ENCODE measurements around the gene KCNJ10. TPM values are rescaled to one million over a fixed set of nuclear protein-coding genes. Genes with fewer than 3 reads are reported as not detected.

The KCNJ10 gene
- total and polyA plus RNA-seq, 2 donors (not counting 3 experiments of a cell fraction or from before 2014, with no cell fraction given): not detected

GRCh38 chr1:159970932-159971342 is 99.0 kb downstream of the KCNJ10 start:
- H3K36me3 ChIP-seq (ENCODE audit: control insufficient read depth in 2 of 2, extremely low read depth in 1 of 2, insufficient read depth in 2 of 2, low read length in 2 of 2): no peaks in the 10 kb centered on the region
- no peaks in the 10 kb centered on the region for H3K9me3 ChIP-seq (replicated peaks; ENCODE audit: control insufficient read depth, insufficient read depth, low read length)
- no peak overlapping the region for H3K4me3 ChIP-seq (replicated peaks in 1 of 3; ENCODE audit: insufficient read depth in 1 of 3, low read depth in 1 of 3, low read length in 3 of 3)
- no peaks in the 10 kb centered on the region for H3K4me1 ChIP-seq (ENCODE audit: control insufficient read depth, extremely low read depth, insufficient read depth, low read length)
- no peaks in the 10 kb centered on the region for H3K9me1 ChIP-seq (replicated peaks; ENCODE audit: control insufficient read depth, extremely low read depth, insufficient read depth, low read length)
- no peak overlapping the region for H3K4me2 ChIP-seq (ENCODE audit: insufficient read depth, low read length)
- H3K27ac ChIP-seq (ENCODE audit: insufficient read depth, low read depth, low read length): no peak overlapping the region
- DNase-seq (ENCODE audit: low read depth, low spot score) (no peak), FAIRE-seq (no peak)
- peaks cover 9 to 21% of the 10 kb centered on the region in 2 experiments for H3K27me3 ChIP-seq (ENCODE audit: control insufficient read depth in 2 of 2, insufficient read depth in 2 of 2, low read length in 2 of 2)
- H4K20me1 ChIP-seq (replicated peaks; ENCODE audit: control insufficient read depth, extremely low read depth, insufficient read depth, low read length): no peaks in the 10 kb centered on the region
- TF ChIP-seq JUN (IDR thresholded peaks at IDR 0.05; ENCODE audit: borderline replicate concordance, insufficient read depth, insufficient read length, low read depth) (no peak), CTCF (IDR thresholded peaks at IDR 0.05; ENCODE audit: extremely low read depth in 1 of 2, insufficient read depth in 1 of 2, low read depth in 1 of 2, low read length in 2 of 2) (no peak), MAX (IDR thresholded peaks at IDR 0.05; ENCODE audit: insufficient read depth, insufficient read length) (no peak), POLR2A (IDR thresholded peaks at IDR 0.05; ENCODE audit: low read depth, low read length) (no peak), GATA2 (IDR thresholded peaks at IDR 0.05; ENCODE audit: insufficient read depth, insufficient read length, low read depth, low read length) (no peak), FOS (IDR thresholded peaks at IDR 0.05; ENCODE audit: borderline replicate concordance, insufficient read depth, low read length) (no peak), EZH2 (IDR thresholded peaks at IDR 0.05; ENCODE audit: borderline replicate concordance, low read depth, low read length, severe bottlenecking) (no peak), MYC (IDR thresholded peaks at IDR 0.05; ENCODE audit: low read depth, low read length) (no peak), POLR2AphosphoS5 (IDR thresholded peaks at IDR 0.05; ENCODE audit: insufficient read depth, low read depth, low read length) (no peak)
- ChIA-PET CTCF (interaction anchor here (1.2 to 1.5 kb wide), 2 partner anchors 15 to 37 kb away, joined by 3 to 7 read pairs; no protein-coding TSS in a partner anchor), POLR2A (no interaction called here)
- H2AFZ ChIP-seq (ENCODE audit: low read depth, low read length): no peak overlapping the region
- intact Hi-C loops (cut with micrococcal nuclease) (no loop called here), dilution Hi-C loops (cut with MboI; ENCODE audit: extremely low pct_ligation_motif_present, low sequenced_read_pairs) (no loop called here)
- no peaks in the 10 kb centered on the region for H3K79me2 ChIP-seq (ENCODE audit: control insufficient read depth, insufficient read depth, low read length)
- no peak overlapping the region for H3K9ac ChIP-seq (replicated peaks; ENCODE audit: extremely low read depth, insufficient read depth, low read length)
- no TSS peak for BruUV-seq (replicated peaks)

Data from endothelial cell of umbilical vein (primary cell).